PFSK-1 (cell line): ENCODE results near the gene NKX2-8.

Experiments used
- FOXP2 ChIP-seq: optimal IDR thresholded peaks from 2 replicates; pipeline ENCODE3; 2011; ENCODE audit warnings: borderline replicate concordance, control low read depth, inconsistent platforms; ENCODE audit not compliant: insufficient read depth; ENCODE audit errors: extremely low read length, extremely low read depth
- POLR2AphosphoS5 ChIP-seq: IDR thresholded peaks from 2 replicates; pipeline ENCODE4 v1.6.1; 2012; ENCODE audit warnings: low read depth, mild to moderate bottlenecking, control low read depth, low read length, moderate library complexity
- REST ChIP-seq, 2 experiments: IDR thresholded peaks; 2 replicates each; pipeline versions ENCODE4 v1.6.1 to v1.8.0; 2011 to 2012; ENCODE audit warnings: low read depth in 2 of 2, low read length in 2 of 2, control low read depth in 1 of 2, inconsistent platforms in 1 of 2, mild to moderate bottlenecking in 1 of 2, moderate library complexity in 1 of 2; ENCODE audit not compliant: insufficient read depth in 1 of 2
- SIN3A ChIP-seq: IDR thresholded peaks from 2 replicates; pipeline ENCODE4 v1.6.1; 2012; ENCODE audit warnings: mild to moderate bottlenecking, low read length, moderate library complexity, borderline replicate concordance; ENCODE audit not compliant: insufficient read depth
- TAF1 ChIP-seq: IDR thresholded peaks from 2 replicates; pipeline ENCODE4 v1.6.1; 2012; ENCODE audit warnings: low read length, control low read depth, borderline replicate concordance; ENCODE audit not compliant: insufficient read depth

The NKX2-8 gene

GRCh38 chr14:36538051-36538450 is 44.4 kb downstream of the NKX2-8 start:
- TF ChIP-seq FOXP2: no peak
- TF ChIP-seq TAF1: no peak
- TF ChIP-seq REST (IDR thresholded peaks at IDR 0.05; ENCODE audit: insufficient read depth in 1 of 2, low read depth in 2 of 2, low read length in 2 of 2): no peak
- no peak for TF ChIP-seq SIN3A
- TF ChIP-seq POLR2AphosphoS5: no peak
